Activated T-helper 17 cell treated with anti-CD3 and anti-CD28 coated beads, Interleukin-2, amount 50 U/mL, for 72 hours (primary cell): Measurements from ENCODE around the gene FAIM2. TPM values are rescaled to one million over a fixed set of nuclear protein-coding genes. Genes with fewer than 3 reads are reported as not detected.
"Not testable (repeated sequence)": the region's sequence is repeated elsewhere in the genome, so short reads cannot be mapped to it uniquely, and the experiment has no call there.

Experiments used
- ATAC-seq: fragments of 150-1000 bp; cut with Tn5 transposase; replicated peaks from 2 replicates; pipeline ENCODE4 v1.10.0; 2021; ENCODE audit warnings: mild to moderate bottlenecking, moderate library complexity
- H3K27ac Mint-ChIP-seq: one replicate; pipeline ENCODE4 v1.8.0; 2022; ENCODE audit warnings: mixed read lengths
- H3K27me3 Mint-ChIP-seq: one replicate; pipeline ENCODE4 v1.8.0; 2022; ENCODE audit warnings: mixed read lengths
- H3K36me3 Mint-ChIP-seq: one replicate; pipeline ENCODE4 v1.8.0; 2022; ENCODE audit warnings: low read depth, mild to moderate bottlenecking, mixed read lengths
- H3K4me1 Mint-ChIP-seq: one replicate; pipeline ENCODE4 v1.8.0; 2022; ENCODE audit warnings: mixed read lengths
- H3K4me3 Mint-ChIP-seq: one replicate; pipeline ENCODE4 v1.8.0; 2022; ENCODE audit warnings: mild to moderate bottlenecking, mixed read lengths
- H3K9me3 Mint-ChIP-seq: one replicate; pipeline ENCODE4 v1.8.0; 2022; ENCODE audit warnings: mixed read lengths
- total RNA-seq, 2 donors: library from RNA; stranded (reverse); gene quantifications; one replicate each; pipeline ENCODE4 v1.2.3, GENCODE V29; 2022

FAIM2 gene
- total RNA-seq, 2 donors from 2014 or later: 0.73 to 1.6 TPM

- H3K9me3 Mint-ChIP-seq: no peaks in the 10 kb centered on the region
- H3K4me1 Mint-ChIP-seq: no peaks in the 10 kb centered on the region
- no peak overlapping the region for H3K4me3 Mint-ChIP-seq
- ATAC-seq: peak; percentile 84
- H3K36me3 Mint-ChIP-seq: no peaks in the 10 kb centered on the region
- H3K27ac Mint-ChIP-seq: no peak overlapping the region
- peaks cover 6% of the 10 kb centered on the region for H3K27me3 Mint-ChIP-seq
Observed at GRCh38 chr12:49866859-49867569, 36.7 kb downstream of the FAIM2 start.

GRCh38 chr12:49865782-49866135, 37.9 kb downstream of the FAIM2 start:
- no peaks in the 10 kb centered on the region for H3K4me1 Mint-ChIP-seq

GRCh38 chr12:49865109-49865781, 38.5 kb downstream of the FAIM2 start:
- Mint-ChIP-seq H3K9me3 (no peaks in the 10 kb centered on the region), H3K27ac (no peak overlapping the region), H3K4me1 (no peaks in the 10 kb centered on the region), H3K36me3 (no peaks in the 10 kb centered on the region), H3K4me3 (no peak overlapping the region), H3K27me3 (peaks cover 6% of the 10 kb centered on the region)
- no peak for ATAC-seq

More at GRCh38 chr12:49865782-49866135, 37.9 kb downstream of the FAIM2 start:
- no peak for ATAC-seq
- no peaks in the 10 kb centered on the region for H3K36me3 Mint-ChIP-seq
- H3K27me3 Mint-ChIP-seq: peaks cover 6% of the 10 kb centered on the region
- no peak overlapping the region for H3K27ac Mint-ChIP-seq
- no peaks in the 10 kb centered on the region for H3K9me3 Mint-ChIP-seq
- H3K4me3 Mint-ChIP-seq: no peak overlapping the region

DNA sequence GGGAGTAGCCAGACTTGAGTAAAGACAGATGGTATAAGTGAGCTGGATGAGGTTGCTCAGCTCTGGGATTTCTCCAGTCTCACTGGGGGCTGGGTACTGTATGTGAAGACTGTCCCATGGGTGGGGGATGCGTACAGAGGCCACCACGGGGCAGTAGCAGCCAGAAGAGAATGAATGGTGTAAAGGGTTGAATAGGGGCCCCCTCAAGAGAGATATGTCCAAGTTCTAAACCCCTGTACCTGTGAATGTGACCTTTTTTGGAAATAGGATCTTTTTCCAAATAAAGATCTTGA, 39.0 kb downstream of the FAIM2 start:
- no peak for ATAC-seq
- Mint-ChIP-seq H3K27me3 (peaks cover 6% of the 10 kb centered on the region), H3K9me3 (no peaks in the 10 kb centered on the region), H3K4me3 (no peak overlapping the region), H3K27ac (no peak overlapping the region), H3K36me3 (no peaks in the 10 kb centered on the region), H3K4me1 (no peaks in the 10 kb centered on the region)

GRCh38 chr12:49863946-49864797, 39.5 kb downstream of the FAIM2 start:
- Mint-ChIP-seq H3K4me3 (no peak overlapping the region), H3K27ac (peak overlapping the region; percentile 45), H3K9me3 (no peaks in the 10 kb centered on the region), H3K4me1 (no peaks in the 10 kb centered on the region), H3K27me3 (peaks cover 6% of the 10 kb centered on the region), H3K36me3 (no peaks in the 10 kb centered on the region)
- ATAC-seq: no peak

GRCh38 chr12:49860921-49861320, 42.8 kb downstream of the FAIM2 start:
- not testable (repeated sequence) for H3K4me1 Mint-ChIP-seq, H3K4me3 Mint-ChIP-seq, ATAC-seq, H3K27me3 Mint-ChIP-seq, H3K36me3 Mint-ChIP-seq, H3K9me3 Mint-ChIP-seq, H3K27ac Mint-ChIP-seq

GRCh38 chr12:49855890-49856289, 47.8 kb downstream of the FAIM2 start:
- H3K4me3 Mint-ChIP-seq, H3K9me3 Mint-ChIP-seq, H3K4me1 Mint-ChIP-seq, H3K27ac Mint-ChIP-seq, ATAC-seq, H3K27me3 Mint-ChIP-seq, H3K36me3 Mint-ChIP-seq: not testable (repeated sequence)

GRCh38 chr12:49854976-49855375, 48.7 kb downstream of the FAIM2 start:
- H3K27ac Mint-ChIP-seq: peak overlapping the region; percentile 42
- no peaks in the 10 kb centered on the region for H3K27me3 Mint-ChIP-seq
- no peaks in the 10 kb centered on the region for H3K9me3 Mint-ChIP-seq
- ATAC-seq: no peak
- no peak overlapping the region for H3K4me3 Mint-ChIP-seq
- H3K4me1 Mint-ChIP-seq: no peaks in the 10 kb centered on the region
- no peaks in the 10 kb centered on the region for H3K36me3 Mint-ChIP-seq

DNA sequence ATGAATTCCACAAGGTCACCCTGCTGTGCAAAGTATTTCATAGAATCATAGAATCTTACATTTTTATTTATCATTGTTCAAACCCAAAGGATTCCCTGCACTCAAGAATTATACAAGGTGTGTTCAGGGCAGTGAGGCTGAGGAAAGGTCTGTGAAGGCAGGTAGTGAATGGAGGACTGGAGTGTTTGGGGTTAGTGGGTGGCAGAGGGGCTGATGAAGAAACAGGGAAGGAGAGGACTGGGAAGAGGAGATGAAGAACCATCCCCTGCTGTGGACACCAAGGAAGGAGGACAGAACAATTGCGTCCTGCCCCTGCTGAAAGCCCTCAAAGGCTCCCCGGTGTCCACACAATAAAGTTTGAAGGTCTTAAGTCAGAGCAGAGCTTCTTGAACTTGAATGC, 50.0 kb downstream of the FAIM2 start:
- Mint-ChIP-seq H3K36me3 (no peaks in the 10 kb centered on the region), H3K27ac (no peak overlapping the region), H3K27me3 (peaks cover 4% of the 10 kb centered on the region), H3K4me1 (no peaks in the 10 kb centered on the region), H3K4me3 (no peak overlapping the region), H3K9me3 (no peaks in the 10 kb centered on the region)
- ATAC-seq: no peak

- Mint-ChIP-seq H3K9me3 (peaks cover 7% of the 10 kb centered on the region), H3K36me3 (no peaks in the 10 kb centered on the region), H3K4me3 (no peak overlapping the region), H3K27ac (peak overlapping the region; percentile 29), H3K27me3 (peaks cover 5% of the 10 kb centered on the region), H3K4me1 (peaks cover 6% of the 10 kb centered on the region)
- no peak for ATAC-seq
Observed at GRCh38 chr12:49847161-49847560, 56.5 kb downstream of the FAIM2 start.

DNA sequence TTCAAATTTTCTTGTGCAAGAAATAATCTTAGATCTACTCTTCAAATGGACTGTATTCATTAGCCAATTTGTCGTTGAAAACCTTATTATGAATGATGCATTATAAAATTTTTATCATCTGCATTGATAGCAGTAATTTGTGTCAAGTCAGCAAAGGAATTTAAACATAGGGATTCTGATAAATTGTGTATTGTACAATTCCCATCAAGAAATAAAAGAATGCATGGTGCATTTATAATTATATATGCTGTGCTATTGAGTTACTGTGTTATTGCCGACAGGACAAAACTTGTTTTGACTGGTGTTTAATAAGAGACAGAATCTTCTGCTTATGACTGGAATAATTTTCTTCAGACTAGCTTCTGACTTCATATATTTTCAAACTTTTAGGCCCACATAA, 57.7 kb downstream of the FAIM2 start:
- Mint-ChIP-seq H3K36me3 (no peaks in the 10 kb centered on the region), H3K4me3 (no peak overlapping the region), H3K9me3 (peaks cover 7% of the 10 kb centered on the region), H3K27me3 (peaks cover 5% of the 10 kb centered on the region), H3K27ac (no peak overlapping the region), H3K4me1 (peaks cover 12% of the 10 kb centered on the region)
- ATAC-seq: no peak

DNA sequence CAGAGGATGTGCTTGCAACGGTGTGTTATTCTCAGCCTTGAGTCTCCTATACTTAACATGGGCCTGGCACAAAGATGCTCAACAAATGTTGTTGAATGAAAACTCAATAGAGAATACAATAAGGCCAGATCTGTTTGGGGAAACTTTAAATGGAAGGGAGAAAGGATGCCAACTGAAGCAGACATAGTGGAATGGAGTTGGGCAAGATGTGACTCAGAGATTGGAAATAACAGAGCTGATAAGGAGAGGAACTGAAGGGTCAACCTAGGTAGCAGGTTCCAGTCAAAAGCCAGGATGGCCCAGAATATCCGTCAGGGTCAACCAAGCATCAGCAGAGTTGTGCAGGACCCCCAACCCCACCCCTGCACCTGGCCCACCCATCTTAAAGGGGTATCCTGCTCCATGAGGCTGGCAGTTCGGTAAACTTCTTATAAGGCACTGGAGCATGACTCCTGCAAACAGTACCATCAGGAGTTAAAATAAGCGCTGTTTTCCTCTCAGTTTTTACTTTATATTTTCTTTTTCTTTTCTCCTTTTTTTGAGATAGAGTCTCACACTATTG, 59.7 kb downstream of the FAIM2 start:
- peaks cover 4% of the 10 kb centered on the region for H3K27me3 Mint-ChIP-seq
- H3K4me1 Mint-ChIP-seq: peaks cover 12% of the 10 kb centered on the region
- peak overlapping the region; percentile 86 for H3K4me3 Mint-ChIP-seq
- no peak for ATAC-seq
- no peaks in the 10 kb centered on the region for H3K36me3 Mint-ChIP-seq
- no peak overlapping the region for H3K27ac Mint-ChIP-seq
- peaks cover 7% of the 10 kb centered on the region for H3K9me3 Mint-ChIP-seq

DNA sequence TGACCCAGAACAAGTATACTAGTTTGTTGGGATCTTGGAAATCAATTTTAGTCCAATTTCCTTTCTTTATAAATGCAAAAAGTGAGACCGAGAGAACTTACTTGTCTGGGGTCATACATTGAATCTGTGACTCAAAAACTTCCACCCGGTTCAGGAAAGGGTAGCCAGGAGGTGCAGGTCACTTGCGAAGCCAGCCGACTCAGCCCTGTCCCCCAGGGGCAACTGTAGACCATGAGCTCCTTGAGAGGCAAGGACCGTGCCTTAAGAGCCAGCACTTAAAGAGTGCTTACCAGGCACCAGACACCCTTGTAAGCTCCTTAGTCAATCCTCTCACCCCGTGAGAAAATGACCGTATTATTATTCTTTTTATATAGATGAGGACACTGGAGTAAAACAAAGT, 60.3 kb downstream of the FAIM2 start:
- H3K4me3 Mint-ChIP-seq: peak overlapping the region; percentile 86
- ATAC-seq: no peak

GRCh38 chr12:49842519-49843352, 61.0 kb downstream of the FAIM2 start, which contains the start of gene BCDIN3D:
TSS of gene BCDIN3D (minus strand) at chr12:49843106. CDS start at chr12:49843087, 19 bp downstream.
- peak within 1 kb of the TSS; percentile 84 for H3K27ac Mint-ChIP-seq
- no peaks in the 10 kb centered on the region for H3K27me3 Mint-ChIP-seq
- ATAC-seq: peak; percentile 92
- H3K9me3 Mint-ChIP-seq: peaks cover 7% of the 10 kb centered on the region
- peaks cover 12% of the 10 kb centered on the region for H3K4me1 Mint-ChIP-seq
- peak within 1 kb of the TSS; percentile 86 for H3K4me3 Mint-ChIP-seq
- H3K36me3 Mint-ChIP-seq: peaks cover 7% of the 10 kb centered on the region

More for the DNA sequence above, 60.3 kb downstream of the FAIM2 start:
- Mint-ChIP-seq H3K27ac (peak overlapping the region; percentile 84), H3K27me3 (no peaks in the 10 kb centered on the region), H3K36me3 (peaks cover 1% of the 10 kb centered on the region), H3K9me3 (peaks cover 7% of the 10 kb centered on the region), H3K4me1 (peaks cover 12% of the 10 kb centered on the region)
